Fibroblast of peridontal ligament (primary cell): Measurements from ENCODE around the gene SPSB2.

Source experiments
- DNase-seq: peaks from one replicate; pipeline ENCODE4 v3.0.0-alpha.2; 2010; ENCODE audit errors: extremely low read depth

SPSB2 gene

GRCh38 chr12:6851153-6851920 is 21.8 kb downstream of the SPSB2 start, which contains the start of gene CDCA3:
TSS of gene CDCA3 (minus strand) at chr12:6851286. CDS start at chr12:6850952, 334 bp downstream.
- peak; percentile 97 for DNase-seq

DNA sequence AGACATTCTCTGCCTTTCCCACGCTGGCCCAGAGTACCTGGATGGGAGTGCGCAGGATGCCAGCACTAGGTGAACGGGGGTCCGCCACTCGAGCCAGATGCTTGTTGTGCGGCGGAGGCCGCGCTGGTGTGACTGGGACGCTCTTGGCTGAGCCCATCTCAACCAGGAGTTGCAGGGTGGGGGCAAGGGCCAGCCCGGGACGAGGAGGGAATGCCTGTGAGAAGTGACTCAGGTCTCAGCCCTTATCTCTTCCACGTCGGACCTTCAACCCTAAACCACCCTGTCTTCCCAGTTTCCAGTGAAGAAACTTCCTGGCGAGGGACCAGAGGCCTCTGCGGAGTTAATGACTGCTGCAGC is 22.3 kb downstream of the SPSB2 start:
- no peak for DNase-seq

GRCh38 chr12:6849976-6850560 is 23.0 kb downstream of the SPSB2 start:
- DNase-seq: no peak

DNA sequence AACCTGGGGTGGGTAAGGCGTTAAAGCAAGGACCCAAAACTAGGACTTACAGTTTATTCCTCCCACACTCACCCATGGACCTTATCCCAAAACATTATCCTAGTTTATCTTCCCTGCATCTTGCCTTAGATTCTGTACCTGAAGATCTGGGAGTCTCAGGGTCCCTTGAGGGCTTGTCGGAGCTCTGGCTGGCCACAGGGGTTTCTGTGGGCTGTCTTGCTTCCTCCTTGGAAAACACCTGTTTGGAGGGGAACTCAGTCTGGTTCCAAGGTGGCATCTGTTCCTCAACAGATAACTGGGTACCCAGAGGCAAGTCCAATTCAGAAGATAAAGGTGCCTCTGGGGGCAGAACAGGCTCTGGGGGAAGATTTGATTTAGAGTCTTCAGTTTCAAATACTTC is 23.7 kb downstream of the SPSB2 start:
- no peak for DNase-seq

GRCh38 chr12:6847676-6848075 is 25.4 kb downstream of the SPSB2 start:
- no peak for DNase-seq

DNA sequence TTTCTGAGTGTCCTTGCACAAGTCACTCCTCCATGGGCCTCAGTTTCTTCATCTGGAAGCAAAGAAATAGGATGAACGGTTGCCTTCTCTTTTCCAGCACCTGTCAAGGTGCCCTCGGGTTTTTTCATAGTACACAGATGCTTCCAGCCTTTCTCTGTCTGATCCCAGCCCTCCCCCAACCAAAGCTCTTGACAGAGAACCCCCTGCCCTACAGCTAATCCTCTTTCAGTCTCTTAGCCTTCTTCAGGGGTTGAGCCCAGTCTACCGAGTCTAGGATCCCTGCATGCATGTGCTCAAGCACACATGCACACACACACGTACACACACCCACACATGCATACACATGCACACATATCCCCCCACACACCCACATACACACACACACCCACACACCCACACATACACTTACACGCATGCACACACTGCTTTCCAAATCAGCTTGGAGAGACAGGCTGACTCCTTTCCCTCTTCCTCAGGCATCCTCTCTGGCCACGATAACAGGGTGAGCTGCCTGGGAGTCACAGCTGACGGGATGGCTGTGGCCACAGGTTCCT is 26.7 kb downstream of the SPSB2 start:
- no peak for DNase-seq

GRCh38 chr12:6845395-6845794 is 27.7 kb downstream of the SPSB2 start:
- no peak for DNase-seq

GRCh38 chr12:6843118-6843902 is 29.8 kb downstream of the SPSB2 start:
- DNase-seq: no peak

DNA sequence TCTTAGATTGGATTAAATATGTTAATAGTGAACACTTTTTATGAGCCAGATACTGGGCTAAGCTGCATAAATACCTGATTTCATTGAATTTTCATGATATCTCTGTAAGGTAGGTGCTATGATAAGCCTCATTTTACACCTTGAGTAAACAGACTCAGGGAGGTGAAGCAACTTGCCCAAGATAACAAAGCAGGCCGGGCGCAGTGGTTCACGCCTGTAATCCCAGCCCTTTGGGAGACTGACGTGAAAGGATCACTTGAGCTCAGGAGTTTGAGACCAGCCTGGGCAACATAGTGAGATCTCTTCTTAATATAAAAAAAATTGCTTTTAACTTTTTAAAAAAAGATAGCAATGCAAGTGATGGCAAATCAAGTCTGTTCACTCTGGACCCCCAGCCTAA is 31.0 kb downstream of the SPSB2 start:
- DNase-seq: no peak

DNA sequence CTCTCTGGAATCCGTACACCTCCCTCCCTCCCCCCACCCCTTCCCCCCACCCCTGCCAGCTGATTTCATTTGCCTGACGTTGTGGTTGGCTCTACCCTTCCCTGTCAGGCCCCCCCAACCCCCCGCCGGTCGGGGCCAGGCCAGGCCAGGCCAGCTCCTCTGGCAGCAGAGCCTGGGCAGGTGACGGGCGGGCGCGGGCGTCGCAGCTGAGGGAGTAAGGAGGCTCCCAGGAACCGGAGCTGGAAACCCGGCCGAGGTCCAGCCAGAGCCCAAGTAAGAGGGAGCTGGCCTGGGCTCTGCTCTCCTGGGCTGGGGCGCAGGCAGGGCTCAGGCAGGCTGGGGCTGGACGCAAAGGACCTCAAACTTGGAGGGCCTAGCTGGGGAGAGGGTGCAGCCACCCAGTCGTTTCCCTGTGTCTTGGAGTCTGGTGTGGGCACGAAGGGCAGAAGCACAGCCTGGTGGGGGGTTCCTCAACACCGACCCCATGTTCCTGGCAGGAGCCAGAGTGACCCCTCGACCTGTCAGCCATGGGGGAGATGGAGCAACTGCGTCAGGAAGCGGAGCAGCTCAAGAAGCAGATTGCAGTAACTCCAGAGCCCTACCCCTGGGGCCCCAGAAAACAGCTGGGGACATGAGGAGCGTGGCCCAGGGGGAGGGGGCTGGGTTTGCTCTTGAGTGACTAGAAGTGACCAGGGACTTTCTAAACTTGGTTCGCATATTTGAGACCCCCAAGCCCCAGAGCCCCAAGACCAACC is 32.2 kb downstream of the SPSB2 start, which contains the start of gene GNB3:
Gene GNB3, plus strand, starts transcription at position 165 of the 755 bp plus-strand sequence. Its CDS starts 363 bp downstream, at position 528.
- DNase-seq: no peak

GRCh38 chr12:6840330-6840729 is 32.8 kb downstream of the SPSB2 start:
- no peak for DNase-seq

DNA sequence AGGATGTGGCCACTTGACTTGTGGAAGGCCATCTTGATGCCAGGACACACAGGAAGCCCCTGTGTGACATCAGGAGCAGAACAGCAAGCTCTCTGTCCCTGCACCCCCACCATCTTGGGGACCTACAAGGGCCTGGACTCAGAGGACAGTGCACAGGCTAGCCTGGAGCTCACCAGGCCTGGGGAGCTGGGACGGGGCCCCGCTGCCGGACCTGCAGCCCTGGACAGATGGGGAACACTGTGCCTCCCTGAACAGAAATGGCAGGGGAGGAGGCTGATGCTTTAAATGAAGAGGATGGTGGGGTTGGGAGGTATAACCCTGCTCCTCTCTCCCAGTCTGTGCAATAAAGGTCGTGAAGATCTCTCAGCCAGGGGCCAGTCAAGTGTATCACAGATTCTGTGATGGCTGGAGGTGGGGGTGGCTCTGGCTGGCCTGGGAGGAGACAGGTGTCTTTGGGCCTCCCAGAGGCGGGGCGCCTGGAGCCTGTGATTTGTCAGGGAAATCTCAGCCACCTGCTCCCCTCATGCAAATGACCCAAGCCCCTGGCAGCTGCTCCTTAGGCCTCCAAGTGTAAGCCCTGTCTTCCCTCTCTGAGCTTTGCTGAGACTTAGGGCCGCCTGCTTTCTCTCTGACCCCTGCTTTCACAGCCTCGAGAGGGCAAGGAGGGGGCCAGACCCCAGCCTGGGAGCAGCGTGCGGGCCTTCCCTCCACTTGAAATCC is 33.5 kb downstream of the SPSB2 start:
- DNase-seq: no peak

DNA sequence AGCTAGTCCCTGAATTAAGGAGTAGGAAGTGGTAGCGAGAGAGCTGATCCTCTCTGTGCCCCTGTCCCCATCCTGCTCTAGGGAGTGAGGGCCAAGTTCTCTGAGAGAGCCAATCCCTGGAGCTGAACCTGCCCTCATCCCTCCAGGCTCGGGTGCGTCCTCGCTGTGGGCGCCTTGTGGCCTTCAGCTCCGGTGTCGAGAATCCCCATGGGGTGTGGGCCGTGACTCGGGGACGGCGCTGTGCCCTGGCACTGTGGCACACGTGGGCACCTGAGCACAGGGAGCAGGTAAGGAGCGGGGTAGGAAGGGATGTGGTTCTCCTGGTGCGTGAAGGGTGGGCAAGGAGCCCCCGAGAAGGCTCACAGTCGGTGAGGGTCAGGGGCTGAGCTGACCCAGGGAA is 34.2 kb downstream of the SPSB2 start:
- no peak for DNase-seq

- DNase-seq: no peak
Observed at GRCh38 chr12:6837370-6838060, 35.6 kb downstream of the SPSB2 start.

DNA sequence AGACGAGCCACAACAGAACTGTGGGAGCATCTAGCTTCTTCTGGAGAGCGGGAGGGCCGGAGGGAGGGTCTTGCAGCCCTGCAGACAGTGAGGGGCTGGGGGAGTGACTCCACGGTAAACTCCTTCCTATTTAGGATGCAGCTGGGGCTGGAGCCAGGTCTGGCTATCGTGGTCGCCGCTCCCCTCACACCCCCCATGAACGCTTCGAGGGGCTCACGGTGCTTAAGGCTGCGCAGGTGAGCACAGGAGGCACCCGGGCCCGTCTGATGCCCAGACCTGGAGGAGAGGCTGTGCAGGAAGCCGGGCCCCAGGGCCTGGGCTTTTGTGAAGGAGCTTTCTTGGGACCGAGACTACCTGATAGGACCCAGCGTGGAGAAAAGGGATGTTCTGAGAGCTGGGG is 36.3 kb downstream of the SPSB2 start:
- no peak for DNase-seq

- no peak for DNase-seq
Observed at GRCh38 chr12:6834873-6835272, 38.2 kb downstream of the SPSB2 start.

DNA sequence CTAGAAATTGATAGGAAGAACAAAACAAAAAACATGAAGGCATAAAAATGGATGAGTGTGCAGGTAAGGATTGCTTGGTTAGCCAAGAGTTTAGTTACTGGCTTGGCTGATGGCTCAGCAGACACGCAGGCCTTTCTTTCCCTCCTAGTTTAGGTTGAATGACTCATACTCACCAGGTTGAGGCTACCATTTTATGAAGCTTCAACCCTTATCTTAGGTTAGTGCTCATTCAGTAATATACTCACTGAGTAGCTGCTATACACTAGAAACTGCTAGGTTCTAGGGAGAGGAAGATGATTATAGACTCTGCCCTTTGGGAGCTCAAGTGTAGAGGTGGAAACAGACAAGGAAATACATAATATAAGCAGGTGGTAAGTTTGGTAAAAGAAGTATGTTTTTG is 38.8 kb downstream of the SPSB2 start:
- DNase-seq: no peak

DNA sequence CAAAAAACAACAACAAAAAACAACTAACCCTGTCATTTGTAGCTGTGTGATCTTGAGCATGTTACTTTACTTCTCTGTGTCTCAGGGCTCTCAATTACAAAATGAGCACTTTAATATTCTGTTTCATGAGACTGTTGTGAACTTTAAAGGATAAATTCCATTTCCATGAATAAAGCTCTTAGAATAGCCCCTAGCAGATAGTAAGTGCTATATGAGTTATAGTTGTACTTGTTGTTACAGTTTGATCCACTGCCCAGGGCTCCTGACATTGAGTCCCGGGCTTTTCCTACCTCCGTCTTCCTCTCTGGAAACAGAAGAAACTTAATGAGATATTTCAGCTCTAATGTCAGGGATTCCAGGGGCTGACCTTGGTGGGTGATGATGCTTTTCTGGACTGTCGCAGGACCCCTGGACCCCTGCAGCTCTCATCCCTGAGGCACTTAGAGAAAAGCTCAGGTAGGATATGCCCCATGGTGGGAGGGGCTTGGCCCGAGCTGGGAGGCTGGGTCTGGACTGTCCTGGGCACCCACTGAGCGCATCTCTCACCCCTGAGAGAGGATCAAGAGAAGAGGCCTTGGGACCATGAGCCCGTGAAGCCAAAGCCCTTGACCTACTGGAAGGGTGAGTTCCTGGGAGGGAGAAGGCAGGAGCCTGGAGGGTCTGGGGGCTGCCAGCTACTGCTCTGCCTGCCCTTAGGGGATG is 39.8 kb downstream of the SPSB2 start:
- DNase-seq: no peak

GRCh38 chr12:6832125-6832524 is 41.0 kb downstream of the SPSB2 start:
- no peak for DNase-seq
